GM21825 (cell line): ENCODE data around the gene C7orf25.

Source experiments
- ATAC-seq: cut with Tn5 transposase; IDR thresholded peaks from one replicate; pipeline ENCODE4 v1.9.1; 2021; ENCODE audit warnings: mild to moderate bottlenecking, moderate library complexity; ENCODE audit not compliant: unreplicated experiment

The C7orf25 gene

DNA sequence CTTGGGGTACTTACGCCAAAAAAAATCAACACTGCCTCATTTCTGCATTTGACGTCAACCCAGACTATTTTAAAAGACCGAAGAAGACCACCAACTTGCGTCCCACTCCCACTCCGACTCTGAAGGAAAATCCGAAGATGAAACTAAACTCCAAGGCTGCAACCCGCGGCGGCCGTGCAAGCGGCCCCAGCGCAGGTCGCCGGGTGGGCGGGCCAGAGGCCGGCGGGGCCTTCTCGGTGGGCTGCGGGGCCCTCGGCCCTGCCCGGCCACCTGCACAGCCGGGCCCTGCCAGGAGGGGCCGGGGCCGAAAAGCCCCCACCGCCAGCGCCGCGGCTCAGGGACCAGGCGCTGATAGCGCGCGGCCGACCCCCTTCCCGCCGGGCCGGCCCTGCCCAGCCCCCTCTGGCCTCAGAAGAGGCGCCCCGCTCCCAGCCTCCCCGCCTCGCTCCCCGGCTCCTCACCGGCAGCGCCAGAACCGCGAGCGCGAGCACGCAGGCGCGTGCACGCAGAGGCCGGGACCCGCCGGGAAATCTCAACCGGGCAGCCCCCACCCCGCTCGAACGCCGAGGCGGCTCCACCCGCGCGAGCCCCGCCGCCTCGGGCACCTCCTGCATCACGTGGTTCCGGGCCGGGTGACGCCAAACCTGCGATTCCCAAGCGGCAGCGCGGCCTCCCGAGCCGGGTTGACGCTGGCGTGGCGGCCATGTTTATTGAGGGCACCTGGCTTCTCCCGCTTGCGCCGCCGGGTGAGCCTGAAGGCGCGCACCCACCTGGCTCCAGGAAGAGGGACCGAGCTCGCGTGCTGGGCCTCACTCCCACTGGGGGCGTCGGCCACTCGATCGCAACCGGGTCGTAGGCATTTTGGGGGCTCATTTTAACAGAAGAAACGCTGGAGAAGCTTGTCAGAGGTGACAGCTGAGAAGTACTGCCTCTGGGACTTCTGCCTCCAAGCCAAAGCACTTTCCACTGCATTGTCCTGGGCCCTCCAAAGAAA, at the start of gene C7orf25:
TSS of gene C7orf25 (minus strand) at position 617 of the 994 bp plus-strand sequence. CDS start 1,170 bp downstream, outside the sequence.
- peak; percentile 93 for ATAC-seq

DNA sequence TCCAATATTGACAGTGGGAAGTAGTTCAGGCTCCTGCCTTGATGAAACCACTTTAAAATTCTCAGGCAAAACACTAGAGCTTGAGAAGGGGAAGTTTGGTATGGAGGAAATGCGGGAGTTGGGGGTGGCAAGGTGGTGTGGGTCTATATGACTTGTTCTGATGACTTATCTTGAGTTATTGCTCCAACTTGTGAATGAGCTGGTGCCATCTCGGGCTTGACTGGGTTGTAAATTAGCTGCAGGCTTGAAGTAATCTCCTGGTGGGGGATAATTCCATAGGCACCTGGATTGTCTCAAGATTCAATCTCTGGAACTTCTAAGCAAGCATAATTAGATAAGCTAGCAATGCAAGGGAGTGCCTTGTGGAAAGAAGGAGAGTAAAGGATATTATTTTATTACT, 49.3 kb upstream of the C7orf25 start:
- no peak for ATAC-seq

DNA sequence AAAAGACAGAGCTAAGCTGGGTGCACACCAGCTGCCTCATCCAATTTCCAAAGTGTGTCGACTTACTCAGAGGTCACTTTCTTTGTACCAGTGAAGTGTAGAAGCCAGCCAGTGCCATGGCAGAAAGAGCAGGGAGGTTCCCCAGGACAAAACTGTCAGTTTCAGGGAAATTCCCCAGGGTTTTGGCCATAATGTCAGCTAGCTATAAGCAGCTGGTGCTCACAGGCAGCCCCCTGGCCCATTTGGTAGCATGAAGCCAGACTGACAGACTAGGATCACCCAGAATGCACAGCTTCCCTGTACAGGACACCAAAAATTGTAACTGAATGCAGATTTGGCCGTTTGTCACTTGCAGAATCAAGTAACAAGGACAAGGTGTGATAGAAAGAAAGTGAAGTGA, 48.9 kb upstream of the C7orf25 start:
- no peak for ATAC-seq

DNA sequence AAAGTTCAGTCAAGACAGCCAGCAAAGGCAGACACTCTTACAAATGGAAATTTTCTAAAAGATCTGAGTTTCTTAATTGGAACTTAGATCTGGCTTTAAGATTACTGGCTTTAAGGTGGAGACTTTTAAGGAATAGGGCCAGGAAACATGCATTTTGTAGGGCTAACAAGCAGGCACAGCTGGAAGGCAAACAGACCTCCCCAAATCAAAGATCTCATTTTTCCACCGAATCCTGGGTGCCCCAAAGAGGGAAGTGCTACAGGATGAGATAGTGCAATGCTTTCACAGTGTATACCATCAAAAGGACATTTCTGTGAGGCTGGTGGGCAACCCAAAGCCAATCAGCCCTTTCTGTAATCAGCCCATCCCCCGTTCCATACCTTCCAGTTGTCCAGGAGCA, 47.7 kb upstream of the C7orf25 start:
- ATAC-seq, result no peak

DNA sequence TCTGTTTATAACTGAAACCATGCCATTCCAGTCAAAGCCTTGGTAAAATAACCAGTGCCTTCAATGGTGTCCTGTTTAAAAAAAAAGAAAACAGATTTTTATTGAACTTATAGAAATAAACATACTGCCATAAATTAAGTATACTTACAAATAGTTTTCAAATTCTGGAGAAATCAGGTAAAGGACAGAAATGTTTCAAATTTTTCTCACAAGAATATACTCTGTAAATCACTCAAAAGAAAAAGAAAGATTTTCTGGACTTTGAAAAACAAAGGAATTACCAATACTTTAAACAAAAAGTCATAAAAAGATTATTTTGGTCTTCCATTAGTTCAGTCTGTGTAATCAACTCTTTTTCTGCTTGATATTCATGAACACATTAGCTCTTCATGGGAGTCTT, 44.2 kb upstream of the C7orf25 start:
- no peak for ATAC-seq

DNA sequence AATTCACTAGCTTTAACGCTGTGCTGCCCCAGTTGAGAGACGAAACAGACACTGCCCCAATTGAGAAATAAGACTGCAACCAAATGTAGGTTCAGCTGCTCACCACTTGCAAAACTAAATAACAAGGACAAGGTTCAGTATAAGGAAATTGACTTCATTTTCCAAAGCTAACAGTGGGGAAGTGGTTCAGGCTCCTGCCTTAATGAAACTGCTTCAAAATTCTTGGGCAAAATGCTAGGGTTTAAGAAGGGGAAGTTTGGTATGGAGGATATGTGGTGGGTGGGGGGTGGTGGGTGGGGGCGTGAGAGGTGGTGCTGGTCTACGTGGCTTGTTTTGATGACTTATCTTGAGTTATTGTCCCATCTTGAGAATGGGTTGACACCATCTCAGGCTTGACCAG, 42.1 kb upstream of the C7orf25 start:
- no peak for ATAC-seq

DNA sequence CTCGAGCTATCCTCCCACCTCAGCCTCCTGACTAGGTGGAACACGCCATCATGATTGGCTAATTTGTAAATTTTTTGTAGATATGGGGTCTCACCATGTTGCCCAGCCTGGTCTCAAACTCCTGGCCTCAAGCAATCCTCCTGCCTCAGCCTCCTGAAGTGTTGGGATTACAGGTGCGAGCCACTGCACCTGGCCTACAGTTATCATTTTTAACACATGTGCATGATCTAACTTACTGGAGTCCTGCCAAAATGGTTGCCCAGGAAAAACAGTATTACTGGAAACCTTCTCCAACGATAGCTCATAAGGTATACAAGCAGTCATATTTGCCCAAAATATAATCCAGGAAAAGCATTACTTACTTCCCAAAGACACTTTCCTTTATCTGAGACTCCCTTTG, 40.5 kb upstream of the C7orf25 start:
- ATAC-seq, result no peak

DNA sequence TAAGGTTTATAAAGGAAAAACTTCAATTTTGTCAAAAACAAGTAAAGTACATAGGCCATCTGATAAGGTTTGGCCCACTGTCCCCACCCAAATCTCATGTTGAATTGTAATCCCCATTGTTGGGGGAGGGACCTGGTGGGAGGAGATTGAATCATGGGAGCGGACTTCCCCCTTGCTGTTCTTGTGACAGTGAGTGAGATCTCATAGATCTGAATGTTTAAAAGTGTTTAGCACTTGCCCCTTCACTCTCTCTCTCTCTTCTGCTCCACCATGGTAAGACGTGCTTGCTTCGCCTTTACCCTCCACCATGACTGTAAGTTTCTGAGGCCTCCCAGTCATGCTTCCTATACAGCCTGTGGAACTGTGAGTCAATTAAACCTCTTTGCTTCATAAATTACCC, 38.5 kb upstream of the C7orf25 start:
- ATAC-seq, result no peak

DNA sequence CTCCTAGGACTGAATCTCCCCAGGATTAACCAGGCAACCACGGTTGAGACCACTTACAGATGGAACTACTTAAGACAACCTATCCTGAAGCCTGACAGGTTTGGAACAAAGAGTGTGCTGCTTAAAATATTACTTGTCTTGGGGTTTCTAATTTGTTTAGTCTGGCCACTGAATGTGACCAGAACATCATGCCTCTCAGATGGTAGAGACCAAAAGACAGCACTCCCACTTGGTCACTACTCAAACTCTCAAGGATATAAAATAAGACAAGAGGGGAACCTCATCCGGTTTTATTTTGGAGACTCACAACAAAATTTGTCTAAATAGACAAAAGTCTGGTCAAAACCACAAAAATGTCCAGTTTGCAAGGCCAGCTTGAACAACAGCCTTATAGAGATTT, 35.7 kb upstream of the C7orf25 start:
- ATAC-seq, result no peak

DNA sequence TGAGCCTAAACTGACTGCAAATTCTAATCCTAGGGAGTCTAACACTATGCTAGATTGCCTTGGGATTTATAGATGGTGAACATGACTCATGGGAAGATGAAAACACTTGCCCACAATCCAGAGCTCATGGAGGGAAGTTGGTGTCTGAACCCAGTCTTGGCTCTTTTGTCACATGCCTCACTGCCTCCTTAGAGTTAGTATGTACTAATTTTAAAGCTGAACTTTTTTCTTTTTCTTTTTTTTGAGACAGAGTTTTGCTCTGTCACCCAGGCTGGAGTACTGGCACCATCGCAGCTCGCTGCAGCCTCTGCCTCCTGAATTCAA, 34.7 kb upstream of the C7orf25 start:
- peak; percentile 8 for ATAC-seq

DNA sequence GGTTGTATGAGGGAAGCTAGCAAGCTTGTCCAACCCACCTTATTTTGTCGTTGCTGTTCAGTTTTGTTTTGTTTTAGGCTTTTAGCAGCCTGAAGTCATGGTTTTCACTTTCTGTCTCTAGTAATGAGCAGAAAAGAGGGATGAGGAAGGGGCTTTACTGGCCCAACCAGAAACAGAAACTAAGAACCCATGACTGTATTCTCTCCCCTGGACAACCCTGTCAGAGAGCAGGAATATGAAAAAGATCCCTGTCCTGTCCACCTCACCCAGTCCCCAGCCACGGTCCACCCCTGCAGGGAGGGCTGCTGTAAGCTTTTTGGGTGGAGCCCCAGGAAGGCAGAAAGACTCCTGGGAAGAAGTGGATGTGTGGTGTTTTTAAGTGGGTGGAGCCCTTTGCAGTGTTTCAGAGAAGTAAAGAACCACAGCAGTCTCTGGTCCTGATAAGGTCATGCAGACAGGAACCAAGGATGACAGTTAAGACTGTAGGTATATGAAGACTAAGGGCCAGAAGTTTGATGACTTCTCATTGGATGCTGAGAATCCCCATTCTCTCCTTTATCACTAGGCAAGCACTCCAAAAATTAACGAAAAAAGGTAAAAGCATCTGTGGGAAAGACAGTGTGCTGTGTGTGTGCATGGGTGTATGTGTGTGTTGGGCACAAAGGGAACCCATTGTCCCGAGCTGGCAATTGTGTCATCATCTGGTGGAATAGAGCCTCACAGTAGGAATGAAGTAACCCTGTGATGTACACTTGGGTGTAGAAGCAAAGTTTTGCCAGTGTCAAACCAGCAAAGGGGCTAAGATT, 34.2 kb upstream of the C7orf25 start:
- ATAC-seq, result peak; percentile 71

DNA sequence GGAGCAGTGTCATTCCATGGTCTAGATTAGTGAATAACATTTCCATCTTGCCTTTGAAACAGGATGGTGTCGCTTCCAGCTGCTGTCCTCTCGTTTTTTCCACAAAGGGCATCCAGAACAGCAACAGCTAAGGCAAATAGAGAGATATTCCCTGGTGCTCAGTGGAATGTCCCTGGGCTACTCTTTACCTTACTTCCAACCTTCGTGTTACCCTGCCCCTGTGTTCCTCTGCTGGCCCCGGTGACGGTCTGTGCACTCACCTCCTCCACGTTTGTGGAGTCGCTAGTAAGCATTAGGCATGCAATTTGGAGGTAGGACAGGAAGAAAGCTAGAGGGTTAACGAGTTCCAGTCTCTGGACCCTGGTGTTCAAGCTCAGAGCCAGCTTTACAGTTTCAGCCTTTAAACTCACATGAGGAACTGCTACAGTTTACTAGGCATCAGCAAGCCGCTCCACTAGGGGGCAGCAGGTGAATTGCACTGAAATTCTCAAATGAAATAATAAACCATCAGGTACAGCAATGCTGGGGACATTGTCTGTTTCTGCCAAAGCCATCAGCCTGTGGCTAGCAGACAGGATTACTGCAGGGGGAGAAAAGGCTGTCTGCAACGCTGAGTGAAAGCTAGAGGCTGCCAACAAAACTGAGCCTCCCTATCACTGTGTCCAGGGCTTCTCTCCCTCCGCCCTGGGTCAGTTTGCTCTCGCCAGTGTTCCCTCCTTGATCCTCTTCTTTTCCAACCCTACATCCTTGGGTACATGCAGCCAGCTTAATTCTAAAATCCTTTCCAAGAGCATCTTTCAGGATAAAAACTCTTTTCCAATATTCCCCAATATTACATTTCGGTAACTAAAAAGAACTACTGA, 29.3 kb upstream of the C7orf25 start:
- ATAC-seq, result peak; percentile 42

DNA sequence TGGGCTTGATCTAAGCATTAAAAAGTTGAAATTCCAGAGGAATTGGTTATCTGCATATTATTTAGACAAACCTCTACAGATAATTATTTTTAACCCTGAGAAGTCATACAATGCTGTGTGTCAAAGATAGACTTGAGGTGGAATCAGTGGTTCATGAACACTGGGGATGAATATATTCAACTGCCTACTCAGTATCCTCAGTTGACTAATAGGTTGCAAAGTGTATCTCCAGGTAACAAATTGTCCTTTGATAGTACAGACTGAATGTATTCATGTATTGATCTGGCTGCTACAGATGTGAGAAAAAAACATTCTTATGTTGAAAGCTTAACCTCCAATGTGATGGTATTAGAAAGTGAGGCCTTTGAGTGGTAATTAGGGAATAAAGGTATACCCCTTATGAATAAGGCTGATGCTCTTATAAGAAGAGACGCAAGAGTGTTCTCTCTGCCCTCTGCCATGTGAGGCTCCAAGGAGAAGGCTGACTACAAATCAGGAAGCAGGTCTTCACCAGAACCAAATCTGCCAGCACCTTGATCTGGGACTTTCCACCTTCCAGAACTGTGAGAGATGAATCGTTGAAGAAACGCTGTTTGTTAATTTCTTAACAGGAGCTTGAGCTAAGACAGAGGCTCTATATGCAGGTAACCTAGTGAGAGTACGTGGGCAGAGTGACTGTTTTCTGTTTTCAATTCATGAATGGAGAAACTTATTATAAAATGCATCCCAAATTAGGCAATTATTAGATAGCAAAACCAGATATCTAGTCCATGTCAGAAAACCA, 27.8 kb upstream of the C7orf25 start:
- ATAC-seq, result no peak

DNA sequence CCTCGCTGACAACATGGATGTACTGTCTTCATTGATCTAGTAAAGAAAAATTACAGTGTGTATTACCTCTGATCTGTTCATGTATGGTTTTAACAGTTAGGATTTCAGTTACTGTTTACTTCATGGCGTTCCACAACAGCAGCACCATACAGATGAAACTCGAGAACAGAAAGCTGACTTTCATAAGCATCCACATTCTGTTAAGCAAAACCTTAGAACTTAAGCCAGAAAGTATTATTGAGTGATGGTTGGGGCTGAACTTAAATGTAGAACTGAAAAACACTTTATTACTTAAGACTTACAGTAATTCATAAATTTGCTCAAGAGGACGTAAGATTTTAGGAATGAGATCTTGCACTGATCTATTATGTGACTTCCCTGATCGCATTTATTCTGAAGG, 24.0 kb upstream of the C7orf25 start:
- no peak for ATAC-seq

DNA sequence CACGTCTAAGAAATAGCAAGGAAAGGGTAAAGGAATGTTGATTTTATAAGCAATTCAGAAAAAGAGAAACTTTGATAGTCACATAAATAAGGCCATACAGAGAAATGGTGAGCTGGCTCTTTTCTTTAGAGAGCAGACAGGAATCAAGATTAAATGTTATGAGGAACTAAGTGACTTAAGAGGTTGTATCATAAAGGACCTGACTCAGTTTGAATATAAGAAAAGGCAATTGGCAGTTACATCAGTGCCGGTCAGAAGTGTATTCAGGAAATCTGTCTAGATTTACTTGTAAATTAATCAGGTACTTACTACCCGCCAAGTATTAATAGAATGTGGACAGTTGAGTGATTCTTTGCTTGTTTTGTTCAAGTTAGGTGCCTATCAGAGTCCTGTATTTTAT, 22.4 kb upstream of the C7orf25 start:
- ATAC-seq, result no peak

DNA sequence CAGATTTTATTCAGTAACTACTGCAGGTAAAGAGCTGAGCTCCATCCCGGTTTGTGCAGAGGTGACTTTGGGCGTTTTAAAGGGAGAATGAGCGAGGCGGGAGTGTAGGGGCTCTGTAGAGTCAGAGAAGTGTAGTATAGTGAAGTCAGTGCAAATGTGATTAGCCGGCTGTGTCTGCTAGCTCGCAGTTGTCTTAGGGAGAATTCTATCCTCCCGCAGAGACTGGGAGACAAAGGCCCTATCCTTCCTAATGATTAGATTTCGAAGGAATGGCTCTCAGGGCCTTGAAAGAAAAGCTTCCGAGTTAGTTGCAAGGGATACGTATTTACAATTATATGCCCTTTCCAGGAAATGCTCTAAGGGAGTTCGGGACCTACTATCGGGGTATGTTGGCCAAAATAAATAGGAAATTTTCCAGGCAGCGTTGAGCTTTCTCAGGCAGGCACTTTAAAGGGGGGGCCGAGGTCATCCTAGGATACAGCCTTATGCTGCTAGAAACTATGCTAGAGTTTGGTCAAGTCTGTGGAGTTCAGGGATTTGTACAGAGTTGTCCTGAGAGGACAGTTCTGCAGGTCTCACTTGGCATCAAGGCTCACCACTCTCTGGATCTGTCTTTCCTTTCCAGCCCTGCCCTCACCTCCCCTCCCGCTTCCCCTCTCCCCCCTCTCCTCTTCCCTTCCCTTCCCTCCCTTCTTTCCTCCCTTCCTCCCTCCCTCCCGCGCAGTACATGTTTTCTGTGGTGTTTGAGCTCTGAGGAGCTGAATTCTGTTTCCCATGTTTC, 21.1 kb upstream of the C7orf25 start:
- ATAC-seq, result no peak

DNA sequence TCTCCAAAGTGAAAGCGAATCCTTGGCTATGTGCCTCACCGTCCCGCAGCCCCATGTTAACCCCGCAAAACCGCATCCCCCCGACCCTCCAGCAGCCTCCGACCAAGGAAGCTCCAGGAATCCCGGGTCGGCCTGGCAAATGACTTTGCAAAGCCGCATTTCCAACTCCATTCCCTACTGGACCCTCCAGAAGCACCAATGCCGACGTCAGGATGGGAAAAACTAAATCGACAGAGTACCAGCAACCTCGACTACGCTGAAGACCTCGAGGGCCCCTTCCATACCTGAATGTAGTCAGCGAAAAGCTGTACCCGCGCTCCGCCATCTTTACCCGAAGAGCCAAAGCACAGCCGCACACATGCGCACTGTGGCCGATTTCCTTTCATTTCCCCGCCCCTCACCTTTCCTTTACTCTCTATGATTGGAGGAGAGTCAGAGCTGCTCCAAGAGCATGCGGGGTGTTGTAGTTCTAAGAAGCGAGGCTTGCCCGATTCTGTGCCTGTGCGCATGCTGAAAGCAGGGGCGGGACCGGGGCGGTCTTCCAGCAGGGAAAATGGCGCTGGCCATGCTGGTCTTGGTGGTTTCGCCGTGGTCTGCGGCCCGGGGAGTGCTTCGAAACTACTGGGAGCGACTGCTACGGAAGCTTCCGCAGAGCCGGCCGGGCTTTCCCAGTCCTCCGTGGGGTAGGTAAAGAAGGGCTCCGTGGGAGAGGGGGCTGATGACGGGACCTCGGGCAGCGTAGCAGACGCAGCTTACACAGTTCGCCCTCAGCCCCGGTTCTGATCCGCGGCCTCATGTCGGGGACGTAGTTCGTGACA, 20.2 kb upstream of the C7orf25 start, which contains the start of the genes MRPL32 and PSMA2:
TSS of gene MRPL32 (plus strand) at position 543 of the 818 bp plus-strand sequence. CDS start at position 554, 11 bp downstream.
TSS of gene PSMA2 (minus strand) at position 341 of the 818 bp plus-strand sequence. CDS start at position 325, 16 bp downstream.
- peak; percentile 99 for ATAC-seq

DNA sequence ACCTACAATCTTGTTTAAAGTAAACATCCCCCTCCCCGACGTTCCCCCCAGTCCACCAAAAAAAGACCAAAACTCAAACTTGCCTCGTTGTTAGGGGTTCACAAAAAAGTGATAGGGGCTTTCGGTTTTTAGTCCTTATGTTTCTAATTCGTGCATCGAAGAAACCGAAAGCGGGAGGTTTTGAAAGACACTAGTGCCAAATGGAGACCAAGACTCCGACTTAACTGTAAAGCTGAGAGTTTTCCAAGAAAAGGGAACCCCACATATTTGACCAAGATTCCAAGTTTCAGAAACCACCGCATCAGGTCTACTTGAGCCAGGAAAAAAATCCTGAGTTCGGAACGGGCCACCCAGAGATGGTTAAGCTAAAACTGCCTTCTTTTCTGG, 19.6 kb upstream of the C7orf25 start:
- ATAC-seq, result no peak
